ENCODE measurements around the gene ZSWIM9. TPM values are rescaled to one million over a fixed set of nuclear protein-coding genes. Genes with fewer than 3 reads are reported as not detected.

ZSWIM9 gene
- total RNA-seq, 1 donor from 2014 or later, result 11.7 TPM

- TF ChIP-seq, protein P1, sequence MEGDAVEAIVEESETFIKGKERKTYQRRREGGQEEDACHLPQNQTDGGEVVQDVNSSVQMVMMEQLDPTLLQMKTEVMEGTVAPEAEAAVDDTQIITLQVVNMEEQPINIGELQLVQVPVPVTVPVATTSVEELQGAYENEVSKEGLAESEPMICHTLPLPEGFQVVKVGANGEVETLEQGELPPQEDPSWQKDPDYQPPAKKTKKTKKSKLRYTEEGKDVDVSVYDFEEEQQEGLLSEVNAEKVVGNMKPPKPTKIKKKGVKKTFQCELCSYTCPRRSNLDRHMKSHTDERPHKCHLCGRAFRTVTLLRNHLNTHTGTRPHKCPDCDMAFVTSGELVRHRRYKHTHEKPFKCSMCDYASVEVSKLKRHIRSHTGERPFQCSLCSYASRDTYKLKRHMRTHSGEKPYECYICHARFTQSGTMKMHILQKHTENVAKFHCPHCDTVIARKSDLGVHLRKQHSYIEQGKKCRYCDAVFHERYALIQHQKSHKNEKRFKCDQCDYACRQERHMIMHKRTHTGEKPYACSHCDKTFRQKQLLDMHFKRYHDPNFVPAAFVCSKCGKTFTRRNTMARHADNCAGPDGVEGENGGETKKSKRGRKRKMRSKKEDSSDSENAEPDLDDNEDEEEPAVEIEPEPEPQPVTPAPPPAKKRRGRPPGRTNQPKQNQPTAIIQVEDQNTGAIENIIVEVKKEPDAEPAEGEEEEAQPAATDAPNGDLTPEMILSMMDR (IDR thresholded peaks at IDR 0.05; ENCODE audit: unreplicated experiment), result peak; percentile 65
- H3K27me3 Mint-ChIP-seq (ENCODE audit: low read depth), result no peaks in the 10 kb centered on the region
- no peaks in the 10 kb centered on the region for H3K9me3 Mint-ChIP-seq
- H3K36me3 Mint-ChIP-seq, result peaks cover 22% of the 10 kb centered on the region
- H3K27ac Mint-ChIP-seq, result no peak overlapping the region
- no peak overlapping the region for H3K4me3 Mint-ChIP-seq
- H3K4me1 Mint-ChIP-seq, result peaks cover 5% of the 10 kb centered on the region
- no peak for DNase-seq (ENCODE audit: low spot score in 2 of 2, unreplicated experiment in 2 of 2)
Observed at GRCh38 chr19:48194041-48194843, 23.8 kb downstream of the ZSWIM9 start.

GRCh38 chr19:48194844-48195830 lies 24.7 kb downstream of the ZSWIM9 start:
- H3K4me3 Mint-ChIP-seq, result no peak overlapping the region
- TF ChIP-seq, protein P1 (IDR thresholded peaks at IDR 0.05; ENCODE audit: unreplicated experiment), result no peak
- no peak overlapping the region for H3K27ac Mint-ChIP-seq
- no peak for DNase-seq (ENCODE audit: low spot score in 2 of 2, unreplicated experiment in 2 of 2)
- no peaks in the 10 kb centered on the region for H3K27me3 Mint-ChIP-seq (ENCODE audit: low read depth)
- no peaks in the 10 kb centered on the region for H3K9me3 Mint-ChIP-seq
- peaks cover 17% of the 10 kb centered on the region for H3K36me3 Mint-ChIP-seq
- peaks cover 5% of the 10 kb centered on the region for H3K4me1 Mint-ChIP-seq

- peaks cover 5% of the 10 kb centered on the region for H3K4me1 Mint-ChIP-seq
- no peak for DNase-seq (ENCODE audit: low spot score in 2 of 2, unreplicated experiment in 2 of 2)
Observed at GRCh38 chr19:48196321-48196763, 25.9 kb downstream of the ZSWIM9 start.

DNA sequence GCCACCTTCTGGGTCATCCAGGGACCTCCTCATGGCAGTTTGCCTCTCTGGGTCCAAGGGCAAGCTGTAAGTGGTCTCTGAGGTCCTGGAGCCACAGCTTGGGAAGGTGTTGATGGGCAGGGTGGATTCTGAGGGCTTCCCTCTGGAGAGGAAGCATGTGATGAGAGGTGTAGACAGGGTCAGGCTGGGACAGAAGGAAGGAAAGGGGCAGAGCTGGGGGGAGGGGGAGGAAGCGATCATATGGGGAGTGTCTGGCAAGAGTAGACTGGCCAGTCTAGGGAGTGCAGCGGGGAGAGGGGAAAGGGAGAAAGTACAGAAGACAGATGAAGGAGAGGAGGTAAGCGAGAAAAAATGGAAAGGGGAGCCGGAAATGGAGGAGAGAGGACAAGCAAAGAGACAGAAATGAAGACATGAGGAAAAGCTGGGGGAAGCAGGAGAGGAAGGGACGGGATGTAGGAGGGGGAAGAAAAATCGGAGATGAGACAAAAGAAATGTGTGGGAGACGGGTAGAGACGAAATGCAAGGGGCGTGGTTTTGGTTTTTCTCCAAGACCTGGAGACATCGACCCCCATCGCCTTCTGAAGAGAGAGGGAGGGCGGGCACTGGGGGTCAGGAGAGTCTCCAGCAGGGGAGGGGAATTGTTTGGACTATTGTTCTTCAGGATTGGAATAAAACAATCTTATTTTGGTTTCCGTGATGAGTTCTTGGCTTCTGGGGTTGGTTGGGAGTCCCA lies 26.6 kb downstream of the ZSWIM9 start:
- DNase-seq (ENCODE audit: low spot score in 2 of 2, unreplicated experiment in 2 of 2), result no peak
- H3K27ac Mint-ChIP-seq, result peak overlapping the region; percentile 32
- TF ChIP-seq, protein P1 (IDR thresholded peaks at IDR 0.05; ENCODE audit: unreplicated experiment), result no peak
- peaks cover 5% of the 10 kb centered on the region for H3K4me1 Mint-ChIP-seq
- H3K4me3 Mint-ChIP-seq, result no peak overlapping the region
- peaks cover 6% of the 10 kb centered on the region for H3K36me3 Mint-ChIP-seq
- H3K9me3 Mint-ChIP-seq, result no peaks in the 10 kb centered on the region
- H3K27me3 Mint-ChIP-seq (ENCODE audit: low read depth), result no peaks in the 10 kb centered on the region

More at GRCh38 chr19:48196321-48196763, 25.9 kb downstream of the ZSWIM9 start:
- Mint-ChIP-seq H3K36me3 (peaks cover 11% of the 10 kb centered on the region), H3K27me3 (ENCODE audit: low read depth) (no peaks in the 10 kb centered on the region), H3K27ac (peak overlapping the region; percentile 61), H3K9me3 (no peaks in the 10 kb centered on the region), H3K4me3 (no peak overlapping the region)
- TF ChIP-seq, protein P1 (IDR thresholded peaks at IDR 0.05; ENCODE audit: unreplicated experiment), result no peak

DNA sequence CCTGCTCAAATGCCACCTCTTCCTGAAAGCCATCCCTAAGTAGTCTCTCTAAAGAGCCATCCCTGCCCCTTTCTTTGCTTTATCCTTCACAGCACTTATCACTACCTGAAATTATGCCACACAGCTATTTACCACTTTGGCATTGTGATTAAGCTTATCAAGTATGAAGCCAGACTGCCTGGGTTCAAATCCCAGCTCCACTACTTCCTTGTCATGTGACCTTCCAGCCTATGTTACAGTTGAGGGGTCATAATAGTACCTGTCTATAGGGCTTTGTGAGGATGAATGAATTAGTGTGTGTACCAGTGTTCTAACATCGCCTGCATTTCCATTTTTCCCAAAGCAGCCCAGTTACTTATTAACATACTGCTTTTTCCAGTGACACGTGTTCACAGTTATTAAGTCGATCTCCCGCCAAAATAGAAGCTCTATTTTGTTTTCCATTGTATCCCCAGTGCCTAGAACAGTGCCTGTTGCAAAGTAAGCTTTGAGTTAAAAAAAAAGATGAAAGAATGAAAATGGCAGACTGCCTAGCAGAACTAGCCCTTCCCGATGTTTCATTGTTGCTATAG lies 32.8 kb downstream of the ZSWIM9 start:
- H3K27me3 Mint-ChIP-seq (ENCODE audit: low read depth), result no peaks in the 10 kb centered on the region
- no peak overlapping the region for H3K27ac Mint-ChIP-seq
- TF ChIP-seq, protein P1 (IDR thresholded peaks at IDR 0.05; ENCODE audit: unreplicated experiment), result no peak
- no peaks in the 10 kb centered on the region for H3K9me3 Mint-ChIP-seq
- no peaks in the 10 kb centered on the region for H3K36me3 Mint-ChIP-seq
- DNase-seq (ENCODE audit: low spot score in 2 of 2, unreplicated experiment in 2 of 2), result no peak
- H3K4me3 Mint-ChIP-seq, result no peak overlapping the region
- no peaks in the 10 kb centered on the region for H3K4me1 Mint-ChIP-seq
